SH-SY5Y (cell line): ENCODE results near the gene ZNF281.

Experiments
- GATA2 ChIP-seq: IDR thresholded peaks from 2 replicates; pipeline ENCODE4 v1.6.1; 2011; ENCODE audit warnings: mild to moderate bottlenecking, low read depth, low read length
- GATA3 ChIP-seq: IDR thresholded peaks from 2 replicates; pipeline ENCODE4 v1.6.1; 2011; ENCODE audit warnings: low read depth, mild to moderate bottlenecking, low read length, moderate library complexity

- TF ChIP-seq GATA3 (no peak), GATA2 (no peak)
Measured at GRCh38 chr1:200365897-200366426, 43.9 kb downstream of the ZNF281 start.
